HepG2 (cell line): ENCODE results near the gene LTBR. TPM values are rescaled to one million over a fixed set of nuclear protein-coding genes. Genes with fewer than 3 reads are reported as not detected.

Source experiments
- CBX2 ChIP-seq, 2 experiments: fragments of 200-600 bp in 1 of 2; sonication (generic); formaldehyde crosslinking in 1 of 2; IDR thresholded peaks; 2 replicates each; pipeline versions ENCODE4 v1.7.0 to v1.8.1; 2018 to 2022; ENCODE audit warnings: low read depth in 2 of 2, low read length in 1 of 2, mild to moderate bottlenecking in 1 of 2, missing genetic modification reagents in 1 of 2
- DDIT3 ChIP-seq: sonication (generic); formaldehyde crosslinking; IDR thresholded peaks from 2 replicates; pipeline ENCODE4 v1.4.0; 2020; ENCODE audit warnings: mild to moderate bottlenecking, missing genetic modification reagents
- HMGXB4 ChIP-seq, 2 experiments: sonication (generic) in 1 of 2; formaldehyde crosslinking in 1 of 2; IDR thresholded peaks; 2 replicates each; pipeline versions ENCODE4 v1.4.0 to v1.6.1; 2018 to 2020; ENCODE audit warnings: missing genetic modification reagents in 2 of 2, borderline replicate concordance in 1 of 2, low read depth in 1 of 2, mild to moderate bottlenecking in 1 of 2, missing biosample characterization in 1 of 2
- PAF1 ChIP-seq: IDR thresholded peaks from 2 replicates; pipeline ENCODE4 v1.6.1; 2016; ENCODE audit warnings: missing genetic modification reagents, missing compliant biosample characterization
- PLSCR1 ChIP-seq: sonication (generic); formaldehyde crosslinking; IDR thresholded peaks from 2 replicates; pipeline ENCODE4 v1.5.0; 2020; ENCODE audit warnings: missing genetic modification reagents, mild to moderate bottlenecking, borderline replicate concordance
- REST ChIP-seq, 2 experiments: IDR thresholded peaks; 2 replicates each; pipeline ENCODE4 v1.6.1; 2011 to 2012; ENCODE audit warnings: low read length in 2 of 2, borderline replicate concordance in 1 of 2, low read depth in 1 of 2, mild to moderate bottlenecking in 1 of 2, moderate library complexity in 1 of 2
- SALL1 ChIP-seq: sonication (generic); formaldehyde crosslinking; IDR thresholded peaks from 2 replicates; pipeline ENCODE4 v1.8.0; 2022; ENCODE audit warnings: mild to moderate bottlenecking, missing genetic modification reagents
- SRSF9 ChIP-seq: fragments of 200-400 bp; formaldehyde crosslinking; IDR thresholded peaks from 2 replicates; pipeline ENCODE4 v1.6.1; 2018; ENCODE audit warnings: borderline replicate concordance, mild to moderate bottlenecking, low read depth, low read length; ENCODE audit not compliant: insufficient read depth, poor library complexity, severe bottlenecking
- STAT6 ChIP-seq: sonication (generic); formaldehyde crosslinking; IDR thresholded peaks from 2 replicates; pipeline ENCODE4 v1.4.0; 2020; ENCODE audit warnings: missing genetic modification reagents, mild to moderate bottlenecking, borderline replicate concordance
- TP53 ChIP-seq: sonication (generic); formaldehyde crosslinking; conservative IDR thresholded peaks from 2 replicates; pipeline ENCODE4 v1.4.0; 2020; ENCODE audit warnings: missing genetic modification reagents
- ZFP37 ChIP-seq: sonication (generic); formaldehyde crosslinking; IDR thresholded peaks from 2 replicates; pipeline ENCODE4 v1.4.0; 2020; ENCODE audit warnings: missing genetic modification reagents, borderline replicate concordance
- ZKSCAN5 ChIP-seq: sonication (generic); formaldehyde crosslinking; IDR thresholded peaks from 2 replicates; pipeline ENCODE4 v1.5.1; 2020; ENCODE audit warnings: mild to moderate bottlenecking, missing genetic modification reagents
- ZNF557 ChIP-seq: sonication (generic); formaldehyde crosslinking; IDR thresholded peaks from 2 replicates; pipeline ENCODE4 v1.4.0; 2020; ENCODE audit warnings: missing genetic modification reagents
- ZNF569 ChIP-seq: sonication (generic); formaldehyde crosslinking; IDR thresholded peaks from 2 replicates; pipeline ENCODE4 v1.5.0; 2020; ENCODE audit warnings: mild to moderate bottlenecking, missing genetic modification reagents, moderate library complexity, borderline replicate concordance
- ZNF605 ChIP-seq: sonication (generic); formaldehyde crosslinking; IDR thresholded peaks from 2 replicates; pipeline ENCODE4 v1.8.0; 2022; ENCODE audit warnings: mild to moderate bottlenecking, missing genetic modification reagents
- ZNF75D ChIP-seq: sonication (generic); formaldehyde crosslinking; IDR thresholded peaks from 2 replicates; pipeline ENCODE4 v1.8.1; 2023; ENCODE audit warnings: missing genetic modification reagents, mild to moderate bottlenecking, borderline replicate concordance
- ZSCAN31 ChIP-seq: sonication (generic); formaldehyde crosslinking; IDR thresholded peaks from 2 replicates; pipeline ENCODE4 v1.5.0; 2020; ENCODE audit warnings: low read depth, mild to moderate bottlenecking, missing genetic modification reagents
- polyA plus RNA-seq, 8 experiments: library from polyadenylated mRNA; depleted of rRNA in 3 of 8; stranded (reverse) in 7 of 8; unstranded in 1 of 8; fragments of >200 nt; fragmentation: Illumina TruSeq in 4 of 8; extraction: Trizol in 4 of 8; gene quantifications; 2 replicates each; pipeline versions ENCODE4 v1.2.1 to v1.2.3, GENCODE V29; 2011 to 2016; ENCODE audit warnings: low read depth in 4 of 8, missing spikeins in 1 of 8, mixed read lengths in 1 of 8; ENCODE audit not compliant: insufficient read depth in 1 of 8
- total RNA-seq, 5 experiments: library from RNA; depleted of rRNA; stranded (reverse); fragments of >200 nt; fragmentation: Illumina TruSeq; extraction: Trizol; gene quantifications; 2 replicates each; pipeline ENCODE4 v1.2.3, GENCODE V29; 2016; ENCODE audit warnings: low read depth in 1 of 5

LTBR gene
- total and polyA plus RNA-seq, 2 of the 13 experiments (the other 11 are each of a cell fraction or from before 2014, with no cell fraction given) = 31.4 to 34.8 TPM

- TF ChIP-seq ZNF75D (CRISPR knock-in tag) (no peak), STAT6 (CRISPR knock-in tag) (no peak), PAF1 (CRISPR knock-in tag) (0 out of 2 replicates have a peak, but pooled peaks have one; percentile 28), PLSCR1 (CRISPR knock-in tag) (no peak), DDIT3 (CRISPR knock-in tag) (no peak), HMGXB4 (CRISPR knock-in tag; IDR thresholded peaks at IDR 0.05; ENCODE audit: borderline replicate concordance in 1 of 2, low read depth in 1 of 2) (0 out of 4 replicates have a peak, but pooled peaks have one; percentile 0 to 11), TP53 (no peak), ZNF569 (CRISPR knock-in tag) (no peak), ZKSCAN5 (CRISPR knock-in tag) (no peak), SRSF9 (no peak), ZNF557 (CRISPR knock-in tag) (0 out of 2 replicates have a peak, but pooled peaks have one; percentile 46), SALL1 (CRISPR knock-in tag) (peak; percentile 10; the same call in 1 of the 2 replicates), ZSCAN31 (CRISPR knock-in tag) (no peak), CBX2 (IDR thresholded peaks at IDR 0.05; ENCODE audit: low read depth, low read length) (no peak), CBX2 (CRISPR knock-in tag; IDR thresholded peaks at IDR 0.05; ENCODE audit: low read depth) (no peak), ZNF605 (CRISPR knock-in tag) (no peak), ZFP37 (CRISPR knock-in tag) (no peak), REST (IDR thresholded peaks at IDR 0.05; ENCODE audit: borderline replicate concordance in 1 of 2, low read depth in 1 of 2, low read length in 2 of 2) (no peak)
Measured at GRCh38 chr12:6384499-6385436, 806 bp downstream of the LTBR start (continued).
